ENCODE measurements around the gene MIEF2. TPM values are rescaled to one million over a fixed set of nuclear protein-coding genes. Genes with fewer than 3 reads are reported as not detected.

The MIEF2 gene
- total and polyA plus RNA-seq, 10 of the 15 experiments (the other 5 are each of a cell fraction or from before 2014, with no cell fraction given): 0.16 to 9.2 (median 4.1) TPM

DNA sequence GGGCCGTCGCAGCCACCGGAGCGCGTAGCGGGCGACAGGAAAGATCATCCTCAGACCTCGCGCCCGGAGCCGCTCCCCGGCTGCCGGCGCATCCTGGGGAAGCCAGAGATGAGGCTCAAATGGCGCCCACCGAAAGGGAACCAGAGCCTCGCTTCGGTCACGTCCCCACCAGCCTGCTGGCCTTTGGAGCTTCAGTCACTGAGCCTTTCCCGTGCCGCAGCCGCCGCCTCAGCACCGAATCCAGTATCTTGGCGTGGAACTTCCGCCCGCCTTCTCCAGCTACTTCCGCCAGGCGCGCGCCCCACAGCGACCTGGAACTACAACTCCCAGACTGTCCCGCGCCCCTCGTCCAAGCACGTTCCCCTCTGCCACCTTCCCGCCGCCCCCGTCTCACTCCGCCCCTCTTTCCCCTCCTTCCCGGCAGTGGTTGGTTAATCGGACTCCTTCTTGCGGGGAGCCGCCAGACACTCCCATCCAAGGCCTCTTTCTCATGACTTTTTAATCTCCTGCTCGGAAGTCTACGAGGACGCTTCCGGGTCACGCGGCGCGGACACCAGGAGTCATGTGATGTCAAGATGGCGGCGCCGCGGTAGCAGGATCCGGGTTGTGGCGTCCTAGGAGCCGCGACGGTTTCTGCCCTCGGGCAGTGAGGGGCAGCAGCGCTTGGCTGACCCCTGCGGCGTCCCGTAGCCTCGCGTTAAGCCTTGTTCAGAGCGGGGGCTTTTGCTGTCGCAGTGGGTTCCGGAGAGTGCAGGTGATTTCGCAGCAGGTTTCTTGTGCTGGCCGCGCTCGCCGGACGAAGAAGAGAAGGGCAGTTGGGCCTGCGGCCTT, 54.5 kb downstream of the MIEF2 start, which contains the start of the genes SMCR8 and TOP3A:
SMCR8 (plus strand) TSS at position 563 of the 831 bp plus-strand sequence. CDS start 497 bp downstream, outside the sequence.
TOP3A (minus strand) TSS at position 264 of the 831 bp plus-strand sequence; CDS start at position 48, 216 bp downstream.
- BruUV-seq (replicated peaks): no TSS peak
- WGBS (ENCODE audit: insufficient coverage, insufficient replicate concordance, low lambda C conversion rate, missing lambda C conversion rate): 1% methylated on average over 71 of the region's 78 CpGs
- in situ Hi-C loops (cut with MboI): no loop called here
- TF ChIP-seq, protein P1, sequence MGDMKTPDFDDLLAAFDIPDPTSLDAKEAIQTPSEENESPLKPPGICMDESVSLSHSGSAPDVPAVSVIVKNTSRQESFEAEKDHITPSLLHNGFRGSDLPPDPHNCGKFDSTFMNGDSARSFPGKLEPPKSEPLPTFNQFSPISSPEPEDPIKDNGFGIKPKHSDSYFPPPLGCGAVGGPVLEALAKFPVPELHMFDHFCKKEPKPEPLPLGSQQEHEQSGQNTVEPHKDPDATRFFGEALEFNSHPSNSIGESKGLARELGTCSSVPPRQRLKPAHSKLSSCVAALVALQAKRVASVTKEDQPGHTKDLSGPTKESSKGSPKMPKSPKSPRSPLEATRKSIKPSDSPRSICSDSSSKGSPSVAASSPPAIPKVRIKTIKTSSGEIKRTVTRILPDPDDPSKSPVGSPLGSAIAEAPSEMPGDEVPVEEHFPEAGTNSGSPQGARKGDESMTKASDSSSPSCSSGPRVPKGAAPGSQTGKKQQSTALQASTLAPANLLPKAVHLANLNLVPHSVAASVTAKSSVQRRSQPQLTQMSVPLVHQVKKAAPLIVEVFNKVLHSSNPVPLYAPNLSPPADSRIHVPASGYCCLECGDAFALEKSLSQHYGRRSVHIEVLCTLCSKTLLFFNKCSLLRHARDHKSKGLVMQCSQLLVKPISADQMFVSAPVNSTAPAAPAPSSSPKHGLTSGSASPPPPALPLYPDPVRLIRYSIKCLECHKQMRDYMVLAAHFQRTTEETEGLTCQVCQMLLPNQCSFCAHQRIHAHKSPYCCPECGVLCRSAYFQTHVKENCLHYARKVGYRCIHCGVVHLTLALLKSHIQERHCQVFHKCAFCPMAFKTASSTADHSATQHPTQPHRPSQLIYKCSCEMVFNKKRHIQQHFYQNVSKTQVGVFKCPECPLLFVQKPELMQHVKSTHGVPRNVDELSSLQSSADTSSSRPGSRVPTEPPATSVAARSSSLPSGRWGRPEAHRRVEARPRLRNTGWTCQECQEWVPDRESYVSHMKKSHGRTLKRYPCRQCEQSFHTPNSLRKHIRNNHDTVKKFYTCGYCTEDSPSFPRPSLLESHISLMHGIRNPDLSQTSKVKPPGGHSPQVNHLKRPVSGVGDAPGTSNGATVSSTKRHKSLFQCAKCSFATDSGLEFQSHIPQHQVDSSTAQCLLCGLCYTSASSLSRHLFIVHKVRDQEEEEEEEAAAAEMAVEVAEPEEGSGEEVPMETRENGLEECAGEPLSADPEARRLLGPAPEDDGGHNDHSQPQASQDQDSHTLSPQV (IDR thresholded peaks at IDR 0.05): no peak
- TF ChIP-seq IKZF1 (conservative IDR thresholded peaks at IDR 0.05): peak; percentile 91
- peak; percentile 79 for TF ChIP-seq POLR2A (IDR thresholded peaks at IDR 0.05; ENCODE audit: low read depth, low read length)
- TF ChIP-seq, protein P2, sequence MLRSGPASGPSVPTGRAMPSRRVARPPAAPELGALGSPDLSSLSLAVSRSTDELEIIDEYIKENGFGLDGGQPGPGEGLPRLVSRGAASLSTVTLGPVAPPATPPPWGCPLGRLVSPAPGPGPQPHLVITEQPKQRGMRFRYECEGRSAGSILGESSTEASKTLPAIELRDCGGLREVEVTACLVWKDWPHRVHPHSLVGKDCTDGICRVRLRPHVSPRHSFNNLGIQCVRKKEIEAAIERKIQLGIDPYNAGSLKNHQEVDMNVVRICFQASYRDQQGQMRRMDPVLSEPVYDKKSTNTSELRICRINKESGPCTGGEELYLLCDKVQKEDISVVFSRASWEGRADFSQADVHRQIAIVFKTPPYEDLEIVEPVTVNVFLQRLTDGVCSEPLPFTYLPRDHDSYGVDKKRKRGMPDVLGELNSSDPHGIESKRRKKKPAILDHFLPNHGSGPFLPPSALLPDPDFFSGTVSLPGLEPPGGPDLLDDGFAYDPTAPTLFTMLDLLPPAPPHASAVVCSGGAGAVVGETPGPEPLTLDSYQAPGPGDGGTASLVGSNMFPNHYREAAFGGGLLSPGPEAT (IDR thresholded peaks at IDR 0.05; ENCODE audit: low read depth): peak; percentile 99
- TF ChIP-seq SREBF1 (IDR thresholded peaks at IDR 0.05; ENCODE audit: low read length): peak; percentile 23; the same call in 1 of the 2 replicates
- TF ChIP-seq IRF4 (IDR thresholded peaks at IDR 0.05; ENCODE audit: low read depth, low read length): no peak
- TF ChIP-seq, protein P3, sequence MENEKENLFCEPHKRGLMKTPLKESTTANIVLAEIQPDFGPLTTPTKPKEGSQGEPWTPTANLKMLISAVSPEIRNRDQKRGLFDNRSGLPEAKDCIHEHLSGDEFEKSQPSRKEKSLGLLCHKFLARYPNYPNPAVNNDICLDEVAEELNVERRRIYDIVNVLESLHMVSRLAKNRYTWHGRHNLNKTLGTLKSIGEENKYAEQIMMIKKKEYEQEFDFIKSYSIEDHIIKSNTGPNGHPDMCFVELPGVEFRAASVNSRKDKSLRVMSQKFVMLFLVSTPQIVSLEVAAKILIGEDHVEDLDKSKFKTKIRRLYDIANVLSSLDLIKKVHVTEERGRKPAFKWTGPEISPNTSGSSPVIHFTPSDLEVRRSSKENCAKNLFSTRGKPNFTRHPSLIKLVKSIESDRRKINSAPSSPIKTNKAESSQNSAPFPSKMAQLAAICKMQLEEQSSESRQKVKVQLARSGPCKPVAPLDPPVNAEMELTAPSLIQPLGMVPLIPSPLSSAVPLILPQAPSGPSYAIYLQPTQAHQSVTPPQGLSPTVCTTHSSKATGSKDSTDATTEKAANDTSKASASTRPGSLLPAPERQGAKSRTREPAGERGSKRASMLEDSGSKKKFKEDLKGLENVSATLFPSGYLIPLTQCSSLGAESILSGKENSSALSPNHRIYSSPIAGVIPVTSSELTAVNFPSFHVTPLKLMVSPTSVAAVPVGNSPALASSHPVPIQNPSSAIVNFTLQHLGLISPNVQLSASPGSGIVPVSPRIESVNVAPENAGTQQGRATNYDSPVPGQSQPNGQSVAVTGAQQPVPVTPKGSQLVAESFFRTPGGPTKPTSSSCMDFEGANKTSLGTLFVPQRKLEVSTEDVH (IDR thresholded peaks at IDR 0.05; ENCODE audit: low read depth, partially characterized antibody): peak; percentile 83
- TF ChIP-seq TCF12 (IDR thresholded peaks at IDR 0.05; ENCODE audit: low read depth, low read length): peak; percentile 15; the same call in 1 of the 2 replicates
- TF ChIP-seq, protein P4, sequence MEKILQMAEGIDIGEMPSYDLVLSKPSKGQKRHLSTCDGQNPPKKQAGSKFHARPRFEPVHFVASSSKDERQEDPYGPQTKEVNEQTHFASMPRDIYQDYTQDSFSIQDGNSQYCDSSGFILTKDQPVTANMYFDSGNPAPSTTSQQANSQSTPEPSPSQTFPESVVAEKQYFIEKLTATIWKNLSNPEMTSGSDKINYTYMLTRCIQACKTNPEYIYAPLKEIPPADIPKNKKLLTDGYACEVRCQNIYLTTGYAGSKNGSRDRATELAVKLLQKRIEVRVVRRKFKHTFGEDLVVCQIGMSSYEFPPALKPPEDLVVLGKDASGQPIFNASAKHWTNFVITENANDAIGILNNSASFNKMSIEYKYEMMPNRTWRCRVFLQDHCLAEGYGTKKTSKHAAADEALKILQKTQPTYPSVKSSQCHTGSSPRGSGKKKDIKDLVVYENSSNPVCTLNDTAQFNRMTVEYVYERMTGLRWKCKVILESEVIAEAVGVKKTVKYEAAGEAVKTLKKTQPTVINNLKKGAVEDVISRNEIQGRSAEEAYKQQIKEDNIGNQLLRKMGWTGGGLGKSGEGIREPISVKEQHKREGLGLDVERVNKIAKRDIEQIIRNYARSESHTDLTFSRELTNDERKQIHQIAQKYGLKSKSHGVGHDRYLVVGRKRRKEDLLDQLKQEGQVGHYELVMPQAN (conservative IDR thresholded peaks at IDR 0.05): peak; percentile 92
- peak; percentile 88 for TF ChIP-seq HCFC1 (IDR thresholded peaks at IDR 0.05; ENCODE audit: low read length)

More for the DNA sequence above, 54.5 kb downstream of the MIEF2 start, which contains the start of the genes SMCR8 and TOP3A:
- Histone ChIP-seq H3K79me2 (ENCODE audit: control insufficient read depth, insufficient read depth, low read length) (peaks cover 73% of the 10 kb centered on the region), H3K9ac (ENCODE audit: control insufficient read depth, insufficient read depth, low read length) (peak within 1 kb of the TSS; percentile 90), H3K36me3 (ENCODE audit: control insufficient read depth in 2 of 2, insufficient read depth in 2 of 2, low read length in 1 of 2) (peaks cover 0 to 9% of the 10 kb centered on the region in 2 experiments; a peak in 1 of 4 replicates), H3K4me2 (ENCODE audit: control insufficient read depth, insufficient read depth) (peak within 1 kb of the TSS; percentile 66), H2AFZ (ENCODE audit: control insufficient read depth, low read depth, low read length) (peak within 1 kb of the TSS; percentile 98), H4K20me1 (ENCODE audit: control insufficient read depth, insufficient read depth) (peaks cover 2% of the 10 kb centered on the region; the same call in 1 of the 2 replicates), H3K27ac (ENCODE audit: control insufficient read depth, insufficient read depth) (peak within 1 kb of the TSS; percentile 84), H3K4me1 (ENCODE audit: control insufficient read depth, insufficient read depth, low read length) (peaks cover 22% of the 10 kb centered on the region), H3K27me3 (replicated peaks in 1 of 2; ENCODE audit: control insufficient read depth in 2 of 2, insufficient read depth in 2 of 2, low read length in 1 of 2) (no peaks in the 10 kb centered on the region), H3K9me3 (replicated peaks; ENCODE audit: control insufficient read depth, insufficient read depth, low read length) (no peaks in the 10 kb centered on the region), H3K4me3 (peak within 1 kb of the TSS; percentile 89)
- SMC1A ChIA-PET (ENCODE audit: uncharacterized antibody, unreplicated experiment): no interaction called here
- CTCF ChIA-PET: no interaction called here
- POLR2A ChIA-PET: interaction anchor here (0.6 to 1.2 kb wide), 3 partner anchors 21 to 155 kb away, joined by 3 to 5 read pairs (median 3); partner anchors contain the start of gene MIEF2
- RAD21 ChIA-PET (ENCODE audit: unreplicated experiment): interaction anchor here (0.9 kb wide), 1 partner anchor 54 kb away, joined by 3 read pairs; the partner anchor contains the start of gene MIEF2
- peak; percentile 94 for ATAC-seq
- FAIRE-seq: peak; percentile 91
- intact Hi-C loops (cut with micrococcal nuclease; ENCODE audit: unreplicated experiment): loop anchor here (2.0 to 5.0 kb wide), 2 partner anchors 54 to 133 kb away; partner anchors contain the start of genes ALKBH5 and MIEF2
- peak; percentile 89 for DNase-seq (ENCODE audit: low read depth, low spot score)

Measured in GM12878 (cell line).